ENCODE results near the gene STIM1.

STIM1 gene

GRCh38 chr11:3888876-3889275 is 33.4 kb downstream of the STIM1 start:
- Mint-ChIP-seq H3K27me3 (ENCODE audit: low read depth) (no peaks in the 10 kb centered on the region), H3K36me3 (ENCODE audit: low read depth) (no peaks in the 10 kb centered on the region), H3K9me3 (no peaks in the 10 kb centered on the region), H3K4me1 (peaks cover 5% of the 10 kb centered on the region), H3K27ac (no peak overlapping the region), H3K4me3 (no peak overlapping the region)
- no peak for TF ChIP-seq CTCF (IDR thresholded peaks at IDR 0.05; ENCODE audit: unreplicated experiment in 3 of 3)

- H3K27ac Mint-ChIP-seq = no peak overlapping the region
Observed at GRCh38 chr11:3890014-3890413, 34.5 kb downstream of the STIM1 start.

GRCh38 chr11:3890806-3891205 is 35.3 kb downstream of the STIM1 start:
- no peaks in the 10 kb centered on the region for H3K36me3 Mint-ChIP-seq (ENCODE audit: low read depth)

More at GRCh38 chr11:3890014-3890413, 34.5 kb downstream of the STIM1 start:
- Mint-ChIP-seq H3K9me3 (no peaks in the 10 kb centered on the region), H3K36me3 (ENCODE audit: low read depth) (no peaks in the 10 kb centered on the region), H3K4me1 (peaks cover 5% of the 10 kb centered on the region), H3K27me3 (ENCODE audit: low read depth) (no peaks in the 10 kb centered on the region), H3K4me3 (no peak overlapping the region)
- TF ChIP-seq CTCF (IDR thresholded peaks at IDR 0.05; ENCODE audit: unreplicated experiment in 3 of 3) = no peak

DNA sequence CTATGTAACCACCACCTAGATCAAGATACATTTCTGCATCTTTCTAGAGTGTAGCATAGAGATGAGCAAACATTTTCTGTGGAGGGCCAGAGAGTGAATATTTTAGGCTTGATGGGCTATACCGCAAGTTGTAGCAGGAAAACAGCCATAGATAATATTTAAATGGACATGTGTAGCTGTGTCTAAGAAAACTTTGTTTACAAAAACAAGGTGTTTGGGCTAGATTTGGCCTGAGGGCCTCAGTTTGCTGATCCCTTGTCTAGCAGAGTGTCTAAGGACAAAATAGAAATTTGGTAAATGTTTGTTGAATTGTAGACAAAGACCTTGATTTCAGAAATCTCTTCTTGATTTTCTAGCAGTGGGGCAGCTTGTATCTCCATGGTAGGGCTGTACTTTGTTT is 36.3 kb downstream of the STIM1 start:
- no peaks in the 10 kb centered on the region for H3K36me3 Mint-ChIP-seq (ENCODE audit: low read depth)
- no peak for TF ChIP-seq CTCF (IDR thresholded peaks at IDR 0.05; ENCODE audit: unreplicated experiment in 3 of 3)
- H3K4me3 Mint-ChIP-seq = no peak overlapping the region
- no peak overlapping the region for H3K27ac Mint-ChIP-seq
- H3K9me3 Mint-ChIP-seq = peaks cover 2% of the 10 kb centered on the region
- H3K27me3 Mint-ChIP-seq (ENCODE audit: low read depth) = no peaks in the 10 kb centered on the region
- peaks cover 5% of the 10 kb centered on the region for H3K4me1 Mint-ChIP-seq

More at GRCh38 chr11:3890806-3891205, 35.3 kb downstream of the STIM1 start:
- H3K27ac Mint-ChIP-seq = no peak overlapping the region
- TF ChIP-seq CTCF (IDR thresholded peaks at IDR 0.05; ENCODE audit: unreplicated experiment in 3 of 3) = no peak
- H3K27me3 Mint-ChIP-seq (ENCODE audit: low read depth) = no peaks in the 10 kb centered on the region
- peaks cover 5% of the 10 kb centered on the region for H3K4me1 Mint-ChIP-seq
- no peaks in the 10 kb centered on the region for H3K9me3 Mint-ChIP-seq
- no peak overlapping the region for H3K4me3 Mint-ChIP-seq

- H3K4me1 Mint-ChIP-seq = peaks cover 5% of the 10 kb centered on the region
- no peaks in the 10 kb centered on the region for H3K36me3 Mint-ChIP-seq (ENCODE audit: low read depth)
- no peak overlapping the region for H3K4me3 Mint-ChIP-seq
- no peak for TF ChIP-seq CTCF (IDR thresholded peaks at IDR 0.05; ENCODE audit: unreplicated experiment in 3 of 3)
- H3K27me3 Mint-ChIP-seq (ENCODE audit: low read depth) = no peaks in the 10 kb centered on the region
- peaks cover 2% of the 10 kb centered on the region for H3K9me3 Mint-ChIP-seq
- H3K27ac Mint-ChIP-seq = no peak overlapping the region
Observed at GRCh38 chr11:3892156-3892555, 36.7 kb downstream of the STIM1 start.

GRCh38 chr11:3893311-3893710 is 37.8 kb downstream of the STIM1 start:
- Mint-ChIP-seq H3K36me3 (ENCODE audit: low read depth) (no peaks in the 10 kb centered on the region), H3K27me3 (ENCODE audit: low read depth) (no peaks in the 10 kb centered on the region), H3K27ac (no peak overlapping the region), H3K4me1 (peaks cover under 1% of the 10 kb centered on the region), H3K9me3 (peaks cover 2% of the 10 kb centered on the region), H3K4me3 (no peak overlapping the region)
- TF ChIP-seq CTCF (IDR thresholded peaks at IDR 0.05; ENCODE audit: unreplicated experiment in 3 of 3) = no peak

Data from nephron (organoid).